PFSK-1 (cell line): ENCODE measurements around the gene TBRG1.

Experiments used
- POLR2AphosphoS5 ChIP-seq: IDR thresholded peaks from 2 replicates; pipeline ENCODE4 v1.6.1; 2012; ENCODE audit warnings: low read depth, mild to moderate bottlenecking, control low read depth, low read length, moderate library complexity
- TAF1 ChIP-seq: IDR thresholded peaks from 2 replicates; pipeline ENCODE4 v1.6.1; 2012; ENCODE audit warnings: low read length, control low read depth, borderline replicate concordance; ENCODE audit not compliant: insufficient read depth
- TF ChIP-seq, protein P1 (sequence below), 2 experiments: IDR thresholded peaks; 2 replicates each; pipeline versions ENCODE4 v1.6.1 to v1.8.0; 2011 to 2012; ENCODE audit warnings: low read depth in 2 of 2, low read length in 2 of 2, control low read depth in 1 of 2, inconsistent platforms in 1 of 2, mild to moderate bottlenecking in 1 of 2, moderate library complexity in 1 of 2; ENCODE audit not compliant: insufficient read depth in 1 of 2

DNA sequence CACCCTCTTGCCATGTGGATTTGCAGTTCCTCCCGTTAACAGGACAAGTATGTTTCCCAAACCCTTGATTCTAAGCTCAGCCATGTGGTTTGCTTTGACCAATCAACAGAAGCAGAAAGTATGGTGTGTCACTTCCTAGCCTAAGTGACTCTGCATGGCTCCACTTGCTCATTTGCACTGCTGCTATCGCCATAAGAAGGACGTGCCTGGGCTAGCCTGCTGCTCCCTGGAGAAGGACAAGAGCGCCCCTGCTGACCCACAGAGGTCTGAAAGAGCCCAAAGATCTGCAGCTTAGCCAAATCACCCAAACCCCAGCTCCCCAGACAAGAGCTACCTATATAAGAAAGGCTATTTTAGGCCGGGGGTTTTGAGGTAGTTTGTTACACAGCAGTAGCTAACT lies 18.0 kb downstream of the TBRG1 start:
- TF ChIP-seq POLR2AphosphoS5 (no peak), TAF1 (no peak)
- TF ChIP-seq, protein P1, sequence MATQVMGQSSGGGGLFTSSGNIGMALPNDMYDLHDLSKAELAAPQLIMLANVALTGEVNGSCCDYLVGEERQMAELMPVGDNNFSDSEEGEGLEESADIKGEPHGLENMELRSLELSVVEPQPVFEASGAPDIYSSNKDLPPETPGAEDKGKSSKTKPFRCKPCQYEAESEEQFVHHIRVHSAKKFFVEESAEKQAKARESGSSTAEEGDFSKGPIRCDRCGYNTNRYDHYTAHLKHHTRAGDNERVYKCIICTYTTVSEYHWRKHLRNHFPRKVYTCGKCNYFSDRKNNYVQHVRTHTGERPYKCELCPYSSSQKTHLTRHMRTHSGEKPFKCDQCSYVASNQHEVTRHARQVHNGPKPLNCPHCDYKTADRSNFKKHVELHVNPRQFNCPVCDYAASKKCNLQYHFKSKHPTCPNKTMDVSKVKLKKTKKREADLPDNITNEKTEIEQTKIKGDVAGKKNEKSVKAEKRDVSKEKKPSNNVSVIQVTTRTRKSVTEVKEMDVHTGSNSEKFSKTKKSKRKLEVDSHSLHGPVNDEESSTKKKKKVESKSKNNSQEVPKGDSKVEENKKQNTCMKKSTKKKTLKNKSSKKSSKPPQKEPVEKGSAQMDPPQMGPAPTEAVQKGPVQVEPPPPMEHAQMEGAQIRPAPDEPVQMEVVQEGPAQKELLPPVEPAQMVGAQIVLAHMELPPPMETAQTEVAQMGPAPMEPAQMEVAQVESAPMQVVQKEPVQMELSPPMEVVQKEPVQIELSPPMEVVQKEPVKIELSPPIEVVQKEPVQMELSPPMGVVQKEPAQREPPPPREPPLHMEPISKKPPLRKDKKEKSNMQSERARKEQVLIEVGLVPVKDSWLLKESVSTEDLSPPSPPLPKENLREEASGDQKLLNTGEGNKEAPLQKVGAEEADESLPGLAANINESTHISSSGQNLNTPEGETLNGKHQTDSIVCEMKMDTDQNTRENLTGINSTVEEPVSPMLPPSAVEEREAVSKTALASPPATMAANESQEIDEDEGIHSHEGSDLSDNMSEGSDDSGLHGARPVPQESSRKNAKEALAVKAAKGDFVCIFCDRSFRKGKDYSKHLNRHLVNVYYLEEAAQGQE (IDR thresholded peaks at IDR 0.05; ENCODE audit: insufficient read depth in 1 of 2, low read depth in 2 of 2, low read length in 2 of 2), result no peak
